Mesenteric fat pad (tissue), 1 donor: ENCODE data around the gene ZNF750. TPM values are rescaled to one million over a fixed set of nuclear protein-coding genes. Genes with fewer than 3 reads are reported as not detected.

Experiments
- DNase-seq: peaks from one replicate; pipeline ENCODE4 v3.0.0-alpha.2; 2020; ENCODE audit warnings: low spot score
- total RNA-seq: library from RNA; stranded (reverse); fragmentation: NEBNext Ultra II Directional; extraction: Animal tissue kit (Norgen Biotek cat#: 25700); gene quantifications from one replicate; pipeline ENCODE4 v1.2.1, GENCODE V29; 2021
- donor health status: DM: yes; HTN: yes; CAD: no.

The ZNF750 gene
- total RNA-seq, 1 donor from 2014 or later: 0.26 TPM

DNA sequence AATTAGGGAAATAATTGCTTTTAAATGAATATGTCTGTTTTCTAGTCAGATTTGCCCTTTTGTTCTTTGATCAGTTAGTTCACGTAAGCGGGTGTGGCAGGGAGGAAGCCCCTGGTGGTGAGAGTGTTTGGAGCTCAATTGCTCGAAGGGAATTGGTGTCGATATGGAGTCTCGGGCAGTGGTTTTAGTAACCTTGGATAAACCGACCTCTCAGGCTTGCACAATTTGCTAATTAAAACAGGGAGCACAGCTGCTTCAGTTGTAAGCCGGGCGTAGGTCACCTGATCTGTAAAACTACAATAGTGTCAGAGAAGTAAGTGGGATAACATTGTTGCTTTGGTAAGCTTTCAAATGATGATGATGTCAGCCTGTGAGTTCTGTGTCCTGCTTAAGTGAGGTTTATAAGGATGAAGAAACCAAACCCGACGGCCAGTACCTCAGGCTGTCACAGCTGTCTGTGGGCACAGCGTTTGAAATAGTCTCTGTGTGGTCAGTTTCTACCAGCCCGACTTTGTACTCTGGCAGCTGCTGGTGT, 2.9 kb downstream of the ZNF750 start:
- no peak for DNase-seq

DNA sequence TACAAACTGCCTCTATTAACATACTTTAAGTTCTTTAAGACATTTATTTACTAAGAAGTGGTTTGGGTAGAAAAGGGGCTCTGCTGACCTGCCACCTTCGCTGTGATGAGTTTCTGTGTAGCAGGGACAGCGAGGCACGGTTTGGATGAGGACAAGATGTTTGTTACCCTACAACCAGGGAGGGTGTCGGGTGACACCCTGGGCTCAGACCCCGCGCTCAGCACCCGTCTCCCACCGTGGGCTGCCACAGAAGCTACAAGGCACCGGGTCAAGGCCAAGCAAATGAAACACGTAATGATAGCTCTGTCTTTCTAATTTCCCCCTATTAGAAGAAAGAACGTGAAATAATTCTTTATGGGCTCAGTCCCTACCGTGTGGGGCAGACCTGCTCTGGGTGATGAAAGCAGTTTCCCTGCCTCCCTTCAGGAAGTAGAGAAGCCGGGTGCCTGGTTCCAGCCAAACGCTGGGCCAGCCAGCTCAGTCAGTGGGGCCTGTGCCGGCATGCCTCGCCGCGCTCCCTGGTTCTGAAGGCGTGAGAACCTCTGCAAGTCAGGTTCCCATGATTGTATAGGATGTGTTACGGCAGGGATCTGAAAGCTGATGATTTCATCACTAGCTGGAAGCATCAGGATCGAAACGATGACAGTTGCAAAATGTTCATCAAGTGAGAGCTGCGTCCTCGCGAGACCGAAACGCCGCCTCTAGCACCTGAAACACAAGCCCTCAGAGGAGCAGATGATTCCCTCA, 3.9 kb downstream of the ZNF750 start:
- DNase-seq: no peak

- DNase-seq: no peak
These were observed 4.7 kb downstream of the ZNF750 start for GRCh38 chr17:82835122-82835521.

DNA sequence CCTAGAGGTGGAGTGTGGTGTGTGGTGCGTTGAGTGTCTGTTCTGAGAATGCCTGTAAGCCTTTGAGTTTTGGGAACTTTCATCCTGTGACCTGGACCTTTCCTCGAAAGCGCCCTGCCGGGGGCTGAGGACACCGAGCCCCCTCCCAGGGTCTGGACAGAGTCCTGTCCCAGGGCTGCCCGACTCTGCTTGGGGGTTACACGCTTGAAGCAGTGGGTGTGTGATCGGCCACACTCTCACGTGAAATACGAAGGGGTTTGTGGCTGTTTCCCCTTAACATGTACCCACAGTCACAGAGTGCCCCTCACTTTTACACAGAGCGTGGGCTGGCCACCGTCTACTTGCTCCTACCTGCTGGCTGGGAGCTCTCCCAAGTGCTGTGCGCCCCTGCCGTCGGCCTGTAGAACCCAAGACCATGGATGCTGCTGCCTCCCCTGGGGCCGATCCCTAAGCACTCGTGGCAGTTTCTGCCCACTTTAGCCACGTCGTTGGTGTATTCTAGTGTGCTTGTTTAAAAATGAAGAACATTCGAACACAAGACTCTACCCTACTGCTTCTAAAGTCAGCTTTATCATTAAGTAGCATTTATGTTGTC, 6.8 kb downstream of the ZNF750 start:
- DNase-seq: no peak

- DNase-seq: no peak
These were observed 7.4 kb downstream of the ZNF750 start for GRCh38 chr17:82832411-82832810.

DNA sequence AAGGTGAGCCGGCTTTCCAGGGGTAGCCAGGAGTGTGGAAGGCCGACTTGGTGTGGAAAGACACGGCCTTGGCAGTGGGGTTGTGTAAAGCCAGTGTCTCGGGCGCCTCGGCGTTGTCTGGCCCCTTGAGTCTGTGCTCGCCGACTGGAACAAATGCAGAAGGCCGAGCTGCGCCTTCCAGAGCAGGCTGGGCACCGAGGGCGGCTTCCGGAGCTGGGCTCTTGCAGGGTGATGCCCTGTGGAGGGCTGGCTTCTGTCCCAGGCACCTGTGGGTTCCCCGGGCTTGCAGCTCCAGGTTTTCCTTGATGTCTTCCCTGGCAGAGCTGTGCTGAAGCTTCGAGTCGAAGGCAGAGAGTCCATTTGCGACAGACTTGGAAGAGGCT, 8.0 kb downstream of the ZNF750 start:
- DNase-seq: no peak

- DNase-seq: no peak
These were observed 8.6 kb downstream of the ZNF750 start for GRCh38 chr17:82831041-82831817.

DNA sequence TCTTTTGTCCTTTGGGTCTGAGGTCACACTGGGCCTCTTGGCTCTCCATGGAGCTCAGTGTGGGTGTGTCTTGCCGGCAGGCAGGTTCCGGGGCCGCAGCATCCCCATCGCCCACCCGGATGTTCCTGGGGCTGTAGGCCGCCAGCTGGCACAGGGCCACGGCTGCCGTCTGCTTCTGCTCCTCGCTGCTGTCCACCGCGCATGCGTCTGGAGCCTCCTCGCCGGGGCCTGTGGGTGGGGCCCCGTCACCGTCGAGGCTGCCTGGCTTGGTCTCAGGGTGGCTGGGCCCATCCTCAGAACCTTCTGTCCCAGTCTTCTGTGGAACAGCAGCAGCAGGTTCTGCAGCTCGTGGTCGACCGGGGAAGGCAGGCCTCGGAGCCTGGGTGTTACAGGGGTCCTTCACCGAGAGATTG, 9.6 kb downstream of the ZNF750 start:
- no peak for DNase-seq

DNA sequence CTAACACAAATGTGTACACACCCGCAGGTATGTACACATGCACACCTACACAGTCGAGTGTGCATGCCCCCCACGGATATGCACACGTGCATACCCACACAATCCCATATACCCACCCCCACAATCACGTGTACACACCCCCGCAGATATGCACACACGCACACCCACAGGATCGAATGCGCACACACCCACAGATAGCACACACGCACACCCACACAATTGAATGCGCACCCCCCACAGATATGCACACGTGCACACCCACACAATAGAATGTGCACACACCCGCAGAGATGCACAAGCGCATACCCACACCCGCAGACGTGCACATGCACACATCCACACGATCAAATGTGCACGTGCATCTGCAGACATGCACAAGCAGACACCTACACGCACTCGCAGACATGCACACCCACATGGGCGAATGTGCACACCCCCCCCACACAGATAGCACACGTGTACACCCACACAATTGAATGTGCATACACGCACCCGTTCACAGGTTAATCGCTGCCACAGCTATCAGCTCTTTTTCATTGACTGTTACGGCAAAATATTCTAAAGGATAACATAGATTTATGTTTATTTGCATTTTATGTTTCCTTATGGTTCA, 10.8 kb downstream of the ZNF750 start:
- DNase-seq: no peak

GRCh38 chr17:82826956-82827355, 12.9 kb downstream of the ZNF750 start:
- no peak for DNase-seq

- no peak for DNase-seq
These were observed 13.6 kb downstream of the ZNF750 start for GRCh38 chr17:82826211-82826610.

DNA sequence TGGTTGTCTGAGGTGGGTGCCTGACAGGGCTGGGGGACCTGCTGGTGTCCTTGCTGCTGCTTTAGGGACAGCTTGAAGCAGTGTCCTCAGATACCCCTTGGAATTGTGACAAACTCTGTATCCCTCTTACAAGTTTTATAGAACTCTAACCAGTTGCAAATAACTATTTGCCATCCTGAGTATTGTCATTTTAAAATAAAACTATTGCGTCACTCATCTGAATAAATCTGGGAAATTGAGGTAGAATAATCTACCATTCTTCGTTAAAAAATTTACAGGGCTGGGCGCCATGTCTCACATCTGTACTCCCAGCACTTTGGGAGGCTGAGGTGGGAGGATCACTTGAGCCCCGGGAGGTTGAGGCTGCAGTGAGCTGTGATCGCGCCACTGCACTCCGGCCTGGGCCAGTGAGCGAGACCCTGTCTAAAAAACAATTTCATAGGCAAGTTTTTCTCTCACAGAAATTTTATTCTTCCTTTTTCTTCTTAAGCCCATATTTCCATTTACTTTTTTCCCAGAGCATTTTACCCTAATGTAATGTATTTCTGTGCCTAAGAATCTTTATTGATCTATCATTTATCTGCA, 14.2 kb downstream of the ZNF750 start:
- DNase-seq: no peak

DNA sequence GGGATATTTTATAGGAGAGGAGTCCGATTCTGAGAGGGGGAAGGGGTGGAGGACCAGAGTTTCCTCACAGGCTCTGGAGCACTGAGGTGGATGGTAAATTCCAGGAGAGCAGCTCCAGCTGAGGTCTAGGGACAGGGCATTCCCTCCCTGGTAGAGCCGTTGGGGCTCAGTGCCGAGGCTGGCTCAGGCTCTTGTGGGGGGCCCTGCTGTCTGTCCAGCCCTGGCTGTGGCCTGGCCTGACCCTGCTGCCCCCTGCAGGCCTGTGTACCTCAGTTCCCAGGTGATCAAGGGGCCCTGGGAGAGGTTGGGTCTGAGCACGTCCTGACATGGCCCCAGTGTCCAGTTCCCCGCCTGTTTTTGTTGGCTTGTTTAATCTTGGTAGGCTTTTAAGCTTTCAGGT, 16.8 kb downstream of the ZNF750 start:
- DNase-seq: no peak

DNA sequence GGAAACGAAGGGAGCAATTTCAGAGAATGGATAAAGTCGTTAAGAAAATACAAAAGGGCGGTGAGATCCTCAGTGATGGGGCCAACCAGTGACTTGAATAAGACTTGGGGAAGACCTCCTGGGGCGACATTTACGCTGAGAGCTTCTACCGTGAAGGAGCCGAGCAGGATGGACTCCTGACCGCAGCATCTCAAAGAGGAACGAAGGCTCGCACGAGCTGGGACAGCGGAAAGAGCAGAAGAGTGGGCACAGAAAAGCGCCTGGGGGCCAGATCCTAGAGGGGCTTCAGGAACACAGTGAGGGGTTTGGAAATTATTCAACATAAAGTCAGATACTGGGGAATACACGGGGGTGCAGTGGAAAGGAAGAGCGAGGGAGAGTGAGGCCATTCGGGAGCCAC, 17.5 kb downstream of the ZNF750 start:
- DNase-seq: no peak

DNA sequence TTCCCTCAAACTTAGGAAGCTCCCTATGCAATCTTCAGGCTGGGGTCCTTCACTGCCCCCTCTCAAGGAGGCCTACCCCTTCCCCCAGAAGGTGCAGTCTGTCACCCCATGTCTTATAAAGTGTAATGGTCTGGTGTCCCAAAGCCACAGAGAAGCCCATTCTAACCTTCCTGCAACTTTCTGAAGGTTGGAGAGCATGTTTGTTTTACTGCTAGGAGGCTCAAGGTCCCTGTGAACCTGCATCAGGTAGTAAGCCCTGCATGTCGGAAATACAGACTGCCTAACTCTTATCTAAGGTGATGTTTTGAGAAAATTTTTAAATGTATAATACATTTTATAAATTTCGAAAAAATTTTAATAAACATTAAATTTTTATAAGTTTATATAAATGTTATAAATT, 18.3 kb downstream of the ZNF750 start:
- DNase-seq: no peak

- no peak for DNase-seq
These were observed 19.3 kb downstream of the ZNF750 start for GRCh38 chr17:82820278-82821251.

- DNase-seq: no peak
These were observed 21.9 kb downstream of the ZNF750 start for GRCh38 chr17:82817947-82818346.

DNA sequence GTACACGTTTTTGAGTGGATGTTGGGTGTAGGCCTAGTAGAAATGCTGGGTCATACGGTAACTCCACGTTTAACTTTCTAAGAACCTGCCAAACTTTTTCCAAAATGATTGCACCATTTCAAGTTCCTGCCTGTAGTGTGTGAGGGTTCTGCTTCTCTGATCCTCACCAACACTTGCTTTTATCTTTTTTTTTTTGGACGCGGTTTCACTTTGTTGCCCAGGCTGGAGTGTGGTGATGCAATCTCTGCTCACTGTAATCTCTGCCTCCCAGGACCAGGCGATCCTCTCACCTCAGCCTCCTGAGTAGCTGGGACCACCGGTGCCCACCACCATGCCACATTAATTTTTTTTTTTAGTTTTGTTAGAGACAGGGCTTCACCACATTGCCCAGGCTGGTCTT, 23.5 kb downstream of the ZNF750 start:
- no peak for DNase-seq

DNA sequence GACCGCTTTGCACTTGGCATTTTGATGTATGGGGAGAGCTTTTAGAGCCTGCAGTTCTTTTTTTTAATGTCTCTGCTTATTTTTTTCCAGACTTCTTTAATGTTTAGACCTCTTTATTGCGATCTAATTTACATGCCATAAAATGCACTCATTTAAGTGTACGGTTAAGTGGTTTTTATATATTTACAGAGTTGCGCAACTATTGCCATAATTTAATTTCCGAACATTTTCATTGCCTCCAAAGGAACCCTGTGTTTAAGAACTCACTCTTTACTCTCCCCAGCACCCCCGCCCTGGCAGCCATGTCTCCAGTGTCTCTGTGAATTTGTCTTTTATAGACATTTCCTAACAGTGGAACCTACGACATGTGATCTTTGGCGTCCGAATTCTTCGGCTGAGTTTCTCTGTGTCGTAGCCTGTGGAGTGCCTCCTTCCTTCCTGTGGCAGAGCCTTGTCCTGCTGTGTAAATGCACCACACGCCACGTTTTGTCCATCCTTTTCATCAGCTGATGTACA, 24.0 kb downstream of the ZNF750 start:
- no peak for DNase-seq

GRCh38 chr17:82815354-82815753, 24.5 kb downstream of the ZNF750 start:
- DNase-seq: no peak
